GM18861 (cell line): ENCODE results near the gene DGUOK.

Experiments used
- ATAC-seq: cut with Tn5 transposase; IDR thresholded peaks from one replicate; pipeline ENCODE4 v1.9.1; 2021; ENCODE audit not compliant: unreplicated experiment

Gene DGUOK

GRCh38 chr2:73993778-73994177, 67.1 kb downstream of the DGUOK start:
- ATAC-seq: no peak

- ATAC-seq: no peak
These were observed 67.6 kb downstream of the DGUOK start for GRCh38 chr2:73994178-73994831.

GRCh38 chr2:73995810-73996209, 69.1 kb downstream of the DGUOK start:
- ATAC-seq: no peak

GRCh38 chr2:73997813-73998212, 71.1 kb downstream of the DGUOK start:
- no peak for ATAC-seq

- no peak for ATAC-seq
These were observed 71.8 kb downstream of the DGUOK start for GRCh38 chr2:73998451-73998850.

- no peak for ATAC-seq
These were observed 72.3 kb downstream of the DGUOK start for GRCh38 chr2:73998933-73999332.

- ATAC-seq: no peak
These were observed 73.4 kb downstream of the DGUOK start for GRCh38 chr2:73999881-74000597.

GRCh38 chr2:74000666-74001065, 74.0 kb downstream of the DGUOK start:
- ATAC-seq: no peak

- ATAC-seq: no peak
These were observed 74.4 kb downstream of the DGUOK start for GRCh38 chr2:74001121-74001520.

GRCh38 chr2:74001781-74002504, 75.3 kb downstream of the DGUOK start:
- ATAC-seq: peak; percentile 43

GRCh38 chr2:74002505-74003421, 76.1 kb downstream of the DGUOK start:
- ATAC-seq: peak; percentile 74

GRCh38 chr2:74003494-74004211, 77.0 kb downstream of the DGUOK start:
- ATAC-seq: no peak

- no peak for ATAC-seq
These were observed 77.8 kb downstream of the DGUOK start for GRCh38 chr2:74004212-74005182.

- no peak for ATAC-seq
These were observed 79.1 kb downstream of the DGUOK start for GRCh38 chr2:74005786-74006185.

- no peak for ATAC-seq
These were observed 79.8 kb downstream of the DGUOK start for GRCh38 chr2:74006459-74006858.

GRCh38 chr2:74007121-74007520, 80.4 kb downstream of the DGUOK start:
- ATAC-seq: no peak

GRCh38 chr2:74007711-74008110, 81.0 kb downstream of the DGUOK start:
- ATAC-seq: no peak
